ENCODE results near the gene NT5DC4.

Gene NT5DC4

DNA sequence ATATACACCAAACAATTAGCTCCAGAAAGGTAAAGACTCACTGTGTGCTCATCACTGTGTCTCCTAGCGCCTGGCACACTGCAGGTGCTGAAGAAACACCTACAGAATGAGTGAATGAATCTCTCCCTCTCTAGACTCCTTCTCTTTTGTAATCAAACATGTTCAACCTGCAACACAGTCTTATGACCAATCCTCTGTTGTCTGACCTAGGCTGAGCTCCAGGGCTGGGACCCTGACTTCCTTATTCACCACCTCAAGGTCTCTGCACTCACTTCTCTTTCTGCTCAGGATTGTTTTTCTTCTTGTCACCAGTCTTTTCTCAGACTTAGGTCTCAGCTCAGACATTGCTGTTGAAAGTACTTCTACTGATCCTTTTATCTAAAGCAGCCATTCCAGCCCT is 33.7 kb downstream of the NT5DC4 start:
- DNase-seq (ENCODE audit: low read depth) = no peak

DNA sequence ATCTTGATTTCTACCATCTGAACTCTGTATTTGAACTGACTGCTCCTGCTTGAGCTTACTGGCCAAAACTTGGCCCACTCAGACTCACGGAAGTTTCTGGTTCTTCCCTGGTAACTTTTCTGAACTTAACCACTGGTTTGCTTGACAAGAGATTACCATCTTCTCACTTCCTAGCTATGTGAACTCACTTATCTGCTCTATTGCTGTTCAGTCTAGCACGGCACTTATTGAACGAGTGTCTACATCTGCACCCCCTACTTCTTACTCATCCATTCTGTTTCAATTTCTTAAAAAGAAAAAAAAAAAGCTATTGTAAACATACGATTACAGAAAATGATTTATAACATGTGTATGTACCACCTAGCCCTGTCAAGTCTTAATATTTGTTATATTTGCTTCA is 34.6 kb downstream of the NT5DC4 start:
- DNase-seq (ENCODE audit: low read depth) = no peak

DNA sequence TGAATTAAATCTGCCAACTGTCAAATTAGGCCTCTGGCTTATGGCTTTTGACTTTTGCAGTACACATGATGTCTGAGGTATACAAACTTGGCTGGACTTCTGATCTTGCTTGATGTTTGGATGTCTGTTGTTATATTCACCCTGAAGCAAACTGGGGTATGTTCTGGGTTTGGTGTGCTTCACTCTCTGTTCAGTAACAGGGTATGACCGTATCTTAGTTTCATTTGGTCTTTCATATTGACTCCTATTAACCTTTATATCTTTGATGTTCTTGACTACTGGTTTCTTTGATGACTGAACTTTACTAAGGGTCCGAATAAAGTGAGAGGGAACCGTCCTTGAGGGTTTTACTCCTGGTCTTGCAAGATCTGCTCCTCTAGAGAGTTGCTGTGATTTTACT is 35.4 kb downstream of the NT5DC4 start:
- DNase-seq (ENCODE audit: low read depth) = no peak

DNA sequence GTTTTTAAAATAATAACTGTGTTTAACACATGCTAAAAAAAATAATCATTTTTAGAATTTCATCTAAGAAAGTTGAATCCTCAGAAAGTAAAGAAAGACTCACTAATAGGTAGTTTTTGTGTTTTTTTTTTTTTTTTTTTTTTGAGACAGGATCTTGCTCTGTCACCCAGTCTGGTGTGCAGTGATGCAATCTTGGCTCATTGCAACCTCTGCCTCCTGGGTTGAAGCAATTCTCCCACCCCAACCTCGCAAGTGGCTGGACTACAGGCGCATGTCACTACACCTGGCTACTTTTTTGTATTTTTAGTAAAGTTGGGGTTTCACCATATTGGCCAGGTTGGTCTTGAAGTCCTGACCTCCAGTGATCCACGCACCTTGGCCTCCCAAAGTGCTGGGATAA is 36.4 kb downstream of the NT5DC4 start:
- no peak for DNase-seq (ENCODE audit: low read depth)

DNA sequence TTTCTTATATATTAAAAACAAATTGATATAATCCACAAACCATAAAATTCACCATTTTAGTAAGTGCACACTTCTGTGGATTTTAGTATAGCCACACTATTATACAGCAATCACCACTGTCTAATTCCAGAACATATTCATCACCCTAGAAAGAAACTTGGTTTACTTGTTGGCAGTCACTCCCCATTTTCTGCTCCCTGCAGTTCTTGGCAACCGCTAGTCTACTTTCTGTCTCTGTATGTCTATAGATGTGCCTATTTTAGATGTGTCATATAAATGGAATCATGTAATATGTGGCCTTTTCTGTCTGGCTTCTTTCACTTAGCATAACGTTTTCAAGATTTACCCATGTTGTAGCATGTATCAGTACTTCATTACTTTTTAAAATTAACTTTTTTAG is 37.9 kb downstream of the NT5DC4 start:
- no peak for DNase-seq (ENCODE audit: low read depth)

DNA sequence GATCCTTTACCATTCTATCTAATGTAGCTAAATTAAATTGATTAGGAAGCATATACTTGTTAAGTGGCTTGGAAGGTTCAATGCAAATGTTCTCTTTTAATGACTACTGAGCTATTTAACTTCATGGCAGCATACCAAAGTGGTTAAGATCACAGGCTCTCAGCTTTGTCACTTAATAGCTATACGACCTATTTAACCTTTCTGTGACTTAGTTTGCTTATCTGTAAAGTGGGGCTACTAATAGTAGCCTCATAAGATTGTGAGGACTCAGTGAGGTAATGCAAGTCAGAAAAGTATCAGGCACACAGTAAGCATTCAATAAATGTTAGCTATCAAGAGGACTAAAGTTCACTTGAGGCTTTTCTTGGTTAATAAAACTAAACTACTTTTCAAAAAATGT is 39.3 kb downstream of the NT5DC4 start:
- no peak for DNase-seq (ENCODE audit: low read depth)

DNA sequence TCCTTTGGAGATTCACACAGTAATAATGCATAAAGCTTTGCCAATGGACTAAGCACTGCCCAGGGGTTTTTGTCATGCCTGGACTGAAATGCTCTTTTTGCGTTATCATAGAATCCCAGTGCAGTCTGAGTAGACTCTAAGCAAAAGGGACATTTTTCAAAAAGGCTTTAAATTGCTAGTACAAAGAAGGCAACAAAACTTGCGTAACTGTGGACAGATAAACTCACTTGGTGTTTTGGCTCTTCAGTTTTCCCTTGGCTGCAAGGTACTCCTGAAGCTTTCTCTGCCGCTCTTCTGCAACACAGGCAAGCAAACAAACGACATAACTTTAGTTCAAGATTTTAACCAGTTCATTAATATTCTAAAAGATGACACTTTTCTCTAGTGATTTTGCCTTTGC is 41.5 kb downstream of the NT5DC4 start:
- no peak for DNase-seq (ENCODE audit: low read depth)

DNA sequence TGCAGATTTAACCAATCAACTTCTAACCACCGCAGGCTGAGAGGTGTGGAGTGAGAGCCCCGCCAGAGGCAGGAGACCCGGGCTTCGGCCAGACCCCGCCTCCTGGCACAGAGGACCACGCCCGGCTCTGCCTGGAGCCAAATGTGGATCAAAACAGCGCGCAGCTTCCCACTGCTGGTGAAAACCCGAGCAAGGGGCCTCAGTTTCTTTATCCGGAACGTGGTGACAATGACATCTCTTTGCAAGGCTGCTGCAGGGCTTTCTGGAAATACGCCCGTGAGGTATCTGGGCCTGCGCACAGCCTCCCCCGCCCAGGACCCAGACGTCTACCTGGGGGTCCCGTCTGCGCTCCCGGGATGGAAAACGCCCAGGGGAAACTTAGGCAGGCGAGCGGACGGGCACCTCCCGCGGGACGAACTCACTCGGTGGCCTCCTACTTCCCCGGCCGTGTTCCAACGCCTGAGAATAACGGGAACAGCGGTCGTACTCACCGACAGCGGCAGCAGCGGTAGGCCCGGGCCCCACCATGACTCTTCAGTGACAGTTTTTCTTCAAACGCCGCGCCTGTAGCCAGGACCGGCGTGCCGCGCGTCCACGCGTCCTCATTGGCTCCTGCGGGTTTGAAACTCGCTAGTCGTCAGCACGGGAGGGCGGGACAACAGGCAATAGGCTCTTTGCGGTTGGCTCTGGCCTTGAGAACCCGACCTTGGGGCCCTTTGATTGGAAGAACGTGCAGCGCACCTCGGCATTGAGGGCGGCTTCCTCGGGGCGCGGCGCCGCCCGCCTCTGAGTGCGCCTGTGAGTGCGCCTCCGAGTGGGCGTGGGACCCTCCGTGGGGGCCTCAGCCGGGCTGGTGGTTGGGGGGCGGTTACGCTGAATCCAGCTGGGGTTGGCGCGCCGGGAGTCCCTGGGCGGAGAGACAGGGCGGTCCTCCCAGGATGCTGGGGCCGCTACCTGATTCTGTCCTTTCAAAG is 43.5 kb downstream of the NT5DC4 start, which contains the start of gene CKAP2L:
Gene CKAP2L (minus strand): TSS at position 539 of the 974 bp plus-strand sequence. CDS start 11 bp downstream, at position 528.
- DNase-seq (ENCODE audit: low read depth) = peak; percentile 93

DNA sequence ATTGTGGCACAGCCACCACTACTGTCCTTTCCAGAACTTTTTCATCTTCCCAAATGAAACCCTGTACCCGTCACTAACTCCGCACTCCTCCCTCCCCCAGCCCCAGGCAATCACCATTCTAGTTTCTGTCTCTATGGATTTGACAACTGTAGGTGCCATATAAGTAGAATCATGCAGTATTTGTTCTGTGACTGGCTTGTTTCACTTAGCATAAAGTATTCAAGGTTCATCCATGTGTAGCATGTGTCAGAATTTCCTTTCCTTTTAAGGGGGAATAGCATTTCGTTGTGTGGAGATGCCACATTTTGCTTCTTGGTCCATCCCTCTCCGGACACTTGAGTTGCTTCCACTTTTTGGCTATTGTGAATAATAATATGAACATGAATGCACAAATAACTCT is 44.4 kb downstream of the NT5DC4 start:
- no peak for DNase-seq (ENCODE audit: low read depth)

DNA sequence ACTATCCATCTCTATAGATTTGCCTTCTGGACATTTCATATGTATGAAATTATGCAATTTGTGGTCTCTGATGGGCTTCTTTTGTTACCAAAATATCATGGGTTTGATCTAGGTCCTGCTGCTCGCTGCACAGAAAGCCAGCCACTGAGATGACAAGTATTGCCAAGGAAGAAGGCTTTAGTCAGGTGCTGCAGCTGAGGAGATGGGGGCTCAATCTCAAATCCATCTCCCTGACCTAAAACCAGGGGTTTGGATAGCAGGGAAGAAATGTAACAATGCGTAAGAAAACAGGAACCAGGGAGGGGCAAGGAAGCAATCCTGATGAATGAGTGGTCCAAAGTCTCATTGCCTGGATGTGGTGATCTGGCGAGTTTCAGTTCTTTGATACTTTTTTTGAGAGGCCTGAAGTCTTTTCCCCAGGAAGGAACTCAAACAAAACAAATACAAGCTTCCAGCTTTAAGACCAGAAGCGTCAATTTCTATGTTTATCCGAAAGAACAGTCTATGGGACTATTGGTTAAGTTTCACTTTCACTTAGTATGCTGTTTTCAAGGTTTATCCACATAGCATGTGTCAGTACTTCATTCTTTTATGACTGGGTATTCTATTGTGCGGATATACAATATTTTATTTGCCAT is 47.0 kb downstream of the NT5DC4 start:
- no peak for DNase-seq (ENCODE audit: low read depth)

DNA sequence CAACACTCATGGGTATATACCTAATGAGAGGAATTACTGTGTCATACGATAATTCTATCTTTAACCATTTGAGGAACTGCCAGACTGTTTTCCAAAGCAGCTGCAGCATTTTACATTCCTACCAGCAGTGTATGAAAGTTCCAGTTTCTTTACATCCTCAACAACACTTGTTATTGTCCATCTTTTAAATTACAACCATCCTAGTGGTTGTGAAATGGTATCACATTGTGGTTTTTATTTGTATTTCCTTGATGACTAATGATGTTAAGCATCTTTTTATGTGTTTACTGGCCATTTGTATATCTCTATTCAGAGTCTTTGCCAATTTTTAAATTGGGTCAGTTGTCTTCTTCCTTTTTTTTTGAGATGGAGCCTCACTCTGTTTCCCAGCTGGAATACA is 47.6 kb downstream of the NT5DC4 start:
- DNase-seq (ENCODE audit: low read depth) = no peak

DNA sequence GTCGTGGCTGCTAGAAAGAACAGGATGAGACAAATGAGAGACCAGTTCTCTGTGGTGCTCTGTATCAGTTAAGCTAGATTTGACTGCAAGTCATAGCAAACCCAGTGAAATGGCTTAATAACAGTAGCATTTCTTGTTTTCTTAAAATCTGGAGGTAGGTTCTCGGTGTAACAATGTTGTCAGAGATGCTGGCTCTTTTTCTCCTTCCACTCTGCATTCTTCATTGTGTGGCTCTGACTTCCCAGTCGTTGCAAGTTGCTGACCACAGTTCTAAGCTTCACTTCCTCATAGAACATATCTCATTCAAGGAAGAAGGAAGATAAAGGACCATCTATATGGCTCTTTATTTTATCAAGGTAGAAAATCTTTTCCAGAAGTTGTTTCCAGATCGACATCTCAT is 51.5 kb downstream of the NT5DC4 start:
- DNase-seq (ENCODE audit: low read depth) = no peak

DNA sequence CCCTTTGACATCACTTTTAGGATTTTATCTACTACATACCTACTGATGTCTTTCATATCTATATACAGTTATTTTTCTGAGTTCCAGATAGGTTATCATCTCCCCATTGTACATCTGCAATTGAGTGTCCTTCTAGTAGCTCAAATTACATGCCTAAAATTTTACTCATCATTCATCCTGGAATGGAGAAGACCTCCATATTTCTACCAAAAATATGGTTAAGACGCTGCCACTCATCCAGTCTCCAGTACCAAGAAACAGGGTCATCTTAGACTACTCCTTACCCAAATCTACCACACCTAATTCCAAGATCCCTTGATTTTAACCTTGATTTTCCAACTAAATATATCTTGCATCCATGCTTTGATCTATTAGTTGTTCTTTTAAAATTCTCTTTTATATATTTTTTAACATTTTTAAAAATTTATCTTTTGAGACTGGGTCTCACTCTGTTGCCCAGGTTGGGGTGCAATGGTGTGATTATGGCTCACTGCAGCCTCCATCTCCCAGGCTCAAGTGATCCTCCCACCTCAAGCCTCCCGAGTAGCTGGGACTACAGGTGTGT is 52.2 kb downstream of the NT5DC4 start:
- DNase-seq (ENCODE audit: low read depth) = no peak

DNA sequence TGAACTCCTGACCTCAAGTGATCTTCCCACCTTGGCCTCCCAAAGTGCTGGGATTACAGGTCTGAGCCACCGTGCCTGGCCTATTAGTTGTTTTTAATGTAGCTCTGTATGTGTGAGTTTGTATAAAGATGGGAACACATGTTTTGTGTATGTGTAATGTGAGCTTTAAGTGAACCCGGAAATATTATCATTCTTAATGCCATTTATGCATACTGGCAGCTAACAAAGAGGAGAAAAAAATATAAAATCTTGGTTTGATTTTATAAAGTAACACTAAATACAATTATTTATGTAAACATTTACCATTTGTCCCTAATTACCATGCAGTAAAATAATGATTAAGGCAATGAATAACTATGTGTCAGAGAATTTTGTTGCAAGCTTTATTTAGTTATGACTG is 52.7 kb downstream of the NT5DC4 start:
- DNase-seq (ENCODE audit: low read depth) = no peak

DNA sequence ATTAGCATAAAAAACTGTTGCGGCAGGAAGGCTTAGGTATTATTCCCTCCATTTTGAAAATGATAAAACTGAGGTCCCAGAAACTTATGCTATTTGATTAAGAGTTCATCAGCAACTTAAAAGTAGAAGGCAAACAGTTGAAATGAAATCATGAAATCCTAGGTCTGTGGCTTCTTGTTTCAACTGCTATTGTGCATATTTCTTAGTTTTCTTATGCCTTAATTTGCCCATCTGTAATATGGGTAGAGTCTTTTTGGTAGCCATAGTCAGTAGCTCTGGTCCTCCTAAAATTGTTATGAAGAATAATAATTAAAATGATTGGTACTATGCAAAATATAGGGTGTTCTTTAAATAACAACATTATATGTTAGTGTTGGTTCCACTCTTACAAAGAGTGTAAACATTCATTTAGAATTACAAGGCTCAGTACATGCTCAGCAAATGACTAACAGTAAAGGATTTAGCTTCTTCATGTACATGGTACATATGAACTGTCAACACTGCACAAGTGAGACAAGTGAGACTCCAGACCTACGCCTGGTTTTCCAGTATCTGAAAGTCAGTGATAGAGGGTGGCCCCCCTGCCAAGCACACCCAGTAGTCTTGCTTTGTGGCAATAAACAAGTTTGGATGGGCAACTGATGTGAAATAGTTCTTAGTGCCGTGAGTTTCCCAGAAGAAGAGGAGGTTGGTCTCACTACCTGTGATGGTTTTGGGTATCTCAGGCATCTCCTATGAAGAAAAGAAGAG is 53.9 kb downstream of the NT5DC4 start:
- no peak for DNase-seq (ENCODE audit: low read depth)

DNA sequence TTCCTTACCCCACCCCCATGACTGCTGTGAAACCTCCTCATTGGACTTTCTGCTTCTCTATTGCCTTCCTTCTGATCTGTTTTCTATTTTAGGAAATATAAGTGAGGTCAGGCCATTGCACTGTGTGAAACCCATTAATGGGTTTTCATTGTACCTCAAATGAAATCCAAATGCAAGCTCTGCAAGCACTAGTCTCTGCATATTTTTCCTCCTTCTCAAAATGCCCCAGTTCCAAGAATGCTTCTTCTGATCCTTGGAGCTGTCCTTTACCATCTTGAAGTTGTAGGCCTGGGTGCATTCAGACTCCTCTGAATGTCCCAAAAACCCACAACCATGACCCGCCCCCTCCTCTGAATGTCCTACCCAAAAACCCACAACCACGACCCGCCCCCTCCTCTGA is 55.3 kb downstream of the NT5DC4 start:
- no peak for DNase-seq (ENCODE audit: low read depth)

DNA sequence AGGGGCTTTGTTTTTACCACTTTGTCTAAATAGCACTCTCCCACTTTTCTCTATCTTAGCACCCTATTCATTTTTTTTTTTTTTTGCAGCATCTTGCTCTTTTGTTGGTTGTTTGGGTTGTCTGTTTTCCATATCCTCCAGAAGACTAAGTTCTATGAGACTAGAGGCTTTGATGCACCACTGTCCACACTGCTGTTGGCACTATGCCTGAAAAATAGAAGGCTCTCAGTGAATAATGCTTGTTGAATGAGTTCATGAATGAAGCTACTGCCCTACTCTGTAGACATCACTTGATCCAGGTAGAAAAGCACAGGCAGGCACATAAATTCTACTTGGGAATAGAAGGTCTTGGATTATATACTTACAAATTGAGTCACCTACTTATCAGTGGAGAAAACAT is 56.2 kb downstream of the NT5DC4 start:
- DNase-seq (ENCODE audit: low read depth) = no peak

DNA sequence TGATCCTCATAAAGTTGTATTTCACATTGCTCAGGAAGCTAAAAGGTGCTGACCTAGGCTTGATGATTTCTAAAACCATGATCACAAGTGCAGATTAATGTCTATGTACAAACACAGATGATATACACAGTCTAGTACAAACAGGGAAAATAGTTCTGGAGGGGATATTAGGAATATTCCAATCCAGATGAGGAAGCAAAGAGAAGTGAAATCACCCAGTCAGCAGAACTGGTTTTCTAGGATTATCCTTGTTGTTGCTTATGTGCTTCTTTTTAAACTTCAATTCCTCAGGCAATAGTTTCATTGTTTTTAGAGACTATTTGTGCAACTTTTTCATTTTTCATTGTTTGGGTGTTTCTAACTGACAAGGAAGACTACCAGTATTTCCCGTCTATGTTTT is 58.8 kb downstream of the NT5DC4 start:
- no peak for DNase-seq (ENCODE audit: low read depth)

DNA sequence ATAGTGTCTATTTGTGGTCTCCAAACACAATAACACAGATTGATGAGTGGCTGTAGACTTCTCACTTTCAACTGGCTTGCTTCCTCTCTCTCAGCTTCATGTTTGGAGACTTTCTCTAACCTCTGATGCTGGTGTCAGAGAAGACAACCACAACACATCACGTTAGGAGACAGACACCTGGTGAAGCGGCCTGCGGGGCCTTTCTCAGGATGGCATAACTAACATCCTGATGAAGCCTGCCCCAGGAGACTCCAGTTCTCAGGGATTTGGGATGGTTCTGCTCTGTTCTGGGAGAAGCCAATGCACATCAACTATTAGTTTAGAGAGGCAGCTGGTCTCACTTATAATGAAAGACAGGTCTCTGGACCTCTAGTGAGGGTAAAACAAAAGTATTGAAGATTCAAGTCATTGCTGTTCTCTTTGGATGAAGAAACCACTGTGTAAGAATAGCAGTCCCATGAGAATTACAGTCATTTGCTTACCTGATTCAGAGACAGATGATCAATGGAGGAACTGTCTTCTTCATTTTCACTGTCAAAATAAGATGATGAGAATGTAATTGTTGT is 61.5 kb downstream of the NT5DC4 start:
- no peak for DNase-seq (ENCODE audit: low read depth)

DNA sequence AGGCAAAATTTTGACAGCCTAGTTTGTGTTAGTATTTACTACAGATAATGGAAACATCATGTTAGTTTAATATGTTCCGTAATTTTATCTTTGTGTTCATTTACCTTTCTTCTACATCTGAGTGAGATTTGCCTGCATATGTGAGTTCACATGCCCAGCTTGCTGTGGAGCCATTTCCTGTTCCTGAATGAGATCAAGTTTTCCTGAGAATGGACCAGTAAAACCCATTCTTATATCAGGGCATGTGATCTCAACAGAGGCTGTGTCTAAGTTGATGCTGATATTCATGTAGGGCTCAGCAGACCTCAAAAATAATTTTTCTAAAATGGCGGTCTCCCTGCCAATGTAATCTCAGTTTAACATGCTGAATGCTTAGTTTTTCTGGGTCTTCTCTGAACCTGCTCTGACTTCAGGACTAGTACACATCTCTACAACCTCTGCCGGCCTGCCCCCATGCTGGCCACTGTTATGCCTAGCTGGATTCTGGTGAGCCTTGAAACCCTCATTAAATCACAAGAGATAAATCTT is 62.4 kb downstream of the NT5DC4 start:
- DNase-seq (ENCODE audit: low read depth) = no peak
